AG09319 (cell line): ENCODE results near the gene GSTCD.
A peak's percentile ranks its signal among the peaks of the same experiment; 100 is the strongest.

Experiments
- DNase-seq: peaks from one replicate; pipeline ENCODE4 v3.0.0-alpha.2; 2010; ENCODE audit warnings: low read depth; ENCODE audit errors: extremely low read depth
- TF ChIP-seq, protein P1 (sequence below): IDR thresholded peaks from 2 replicates; pipeline ENCODE4 v1.5.1; 2011; ENCODE audit warnings: low read depth, mild to moderate bottlenecking, inconsistent platforms, low read length, moderate library complexity

GSTCD gene

DNA sequence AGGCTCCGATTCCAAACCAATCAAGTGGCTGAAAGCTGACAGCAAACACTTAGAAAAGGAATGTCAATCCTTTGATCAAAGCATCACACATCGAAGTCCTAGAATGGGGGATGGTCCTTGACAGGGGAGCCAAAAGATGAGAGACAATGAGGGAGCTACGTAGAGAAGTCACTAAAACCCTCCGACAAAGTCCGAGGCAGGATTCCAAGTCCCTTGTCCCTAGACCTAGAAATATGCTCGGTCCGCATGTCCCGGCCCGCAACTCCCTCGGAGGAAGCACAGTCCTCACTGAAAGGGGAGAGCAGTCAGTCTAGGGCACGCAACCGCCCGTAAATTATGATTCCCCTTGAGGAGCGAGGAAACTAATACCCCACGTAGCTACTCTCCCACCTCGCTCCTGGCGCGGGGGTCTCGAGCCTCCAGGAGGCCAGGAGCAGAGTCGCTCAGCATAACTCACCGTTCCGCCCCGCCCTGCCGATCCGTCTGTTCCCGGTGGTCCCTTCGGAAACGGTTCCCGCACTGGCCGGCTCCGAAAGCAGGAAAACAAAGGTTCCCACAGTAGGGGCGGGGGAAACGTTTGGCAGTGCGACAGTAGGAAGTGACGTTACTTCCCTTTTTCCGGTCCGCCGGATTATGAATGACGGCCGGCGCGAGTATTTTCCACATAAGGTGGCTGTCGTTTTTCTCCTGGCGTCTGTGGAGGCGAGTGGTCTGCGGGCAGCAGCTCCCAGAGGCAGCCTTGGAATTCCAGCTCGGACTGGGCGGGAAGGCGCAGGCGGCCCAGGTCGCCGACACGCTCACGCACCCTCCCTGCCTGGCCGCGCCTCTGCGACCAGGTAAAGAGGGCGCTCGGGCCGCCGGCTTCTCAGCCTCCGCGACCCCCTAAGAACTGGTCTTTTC, at the start of gene GSTCD, which contains the start of gene INTS12:
Gene GSTCD, plus strand, starts transcription at position 604 of the 900 bp plus-strand sequence. CDS start 8,830 bp downstream, outside the sequence.
Gene INTS12, minus strand, starts transcription at position 509 of the 900 bp plus-strand sequence. CDS start 8,684 bp downstream, outside the sequence.
- peak; percentile 79 for DNase-seq
- TF ChIP-seq, protein P1, sequence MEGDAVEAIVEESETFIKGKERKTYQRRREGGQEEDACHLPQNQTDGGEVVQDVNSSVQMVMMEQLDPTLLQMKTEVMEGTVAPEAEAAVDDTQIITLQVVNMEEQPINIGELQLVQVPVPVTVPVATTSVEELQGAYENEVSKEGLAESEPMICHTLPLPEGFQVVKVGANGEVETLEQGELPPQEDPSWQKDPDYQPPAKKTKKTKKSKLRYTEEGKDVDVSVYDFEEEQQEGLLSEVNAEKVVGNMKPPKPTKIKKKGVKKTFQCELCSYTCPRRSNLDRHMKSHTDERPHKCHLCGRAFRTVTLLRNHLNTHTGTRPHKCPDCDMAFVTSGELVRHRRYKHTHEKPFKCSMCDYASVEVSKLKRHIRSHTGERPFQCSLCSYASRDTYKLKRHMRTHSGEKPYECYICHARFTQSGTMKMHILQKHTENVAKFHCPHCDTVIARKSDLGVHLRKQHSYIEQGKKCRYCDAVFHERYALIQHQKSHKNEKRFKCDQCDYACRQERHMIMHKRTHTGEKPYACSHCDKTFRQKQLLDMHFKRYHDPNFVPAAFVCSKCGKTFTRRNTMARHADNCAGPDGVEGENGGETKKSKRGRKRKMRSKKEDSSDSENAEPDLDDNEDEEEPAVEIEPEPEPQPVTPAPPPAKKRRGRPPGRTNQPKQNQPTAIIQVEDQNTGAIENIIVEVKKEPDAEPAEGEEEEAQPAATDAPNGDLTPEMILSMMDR, result no peak

DNA sequence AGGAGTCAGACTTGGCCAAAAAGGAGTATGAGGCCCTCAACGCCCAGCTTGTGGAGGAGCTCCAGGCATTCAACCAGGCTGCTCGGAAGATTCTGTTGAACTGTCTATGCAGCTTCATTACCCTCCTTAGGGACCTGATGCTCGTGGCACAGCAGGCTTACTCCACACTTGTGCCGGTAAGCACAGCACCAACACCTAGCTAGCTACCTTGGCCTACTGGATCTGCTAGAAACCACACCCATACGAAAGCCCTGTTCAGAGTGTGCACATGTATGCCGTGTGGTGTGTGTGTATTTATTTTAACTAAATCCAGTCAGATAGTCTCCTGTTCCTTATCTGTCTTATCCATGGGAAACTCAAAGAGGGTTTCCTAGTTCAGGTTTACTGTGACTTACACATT, 49.4 kb upstream of the GSTCD start:
- TF ChIP-seq, protein P1, result no peak

DNA sequence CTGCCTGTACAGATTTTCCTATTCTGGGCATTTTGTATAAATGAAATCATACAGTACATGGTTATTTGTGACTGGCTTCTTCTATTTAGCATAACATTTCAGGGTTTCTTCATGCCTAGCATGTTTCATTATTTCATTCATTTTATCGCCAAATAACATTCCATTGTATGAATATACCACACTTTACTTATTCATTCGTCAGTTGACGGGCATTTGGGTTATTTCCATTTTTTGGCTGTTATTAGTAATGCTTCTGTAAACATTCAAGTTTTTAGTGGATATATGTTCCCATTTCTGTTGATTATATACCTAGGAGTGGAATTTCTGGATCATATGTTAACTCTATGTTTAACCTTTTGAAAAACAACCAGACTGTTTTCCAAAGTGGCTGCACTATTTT, 47.6 kb upstream of the GSTCD start:
- DNase-seq, result no peak
- TF ChIP-seq, protein P1, result no peak

More for the DNA sequence above, 49.4 kb upstream of the GSTCD start:
- no peak for DNase-seq

DNA sequence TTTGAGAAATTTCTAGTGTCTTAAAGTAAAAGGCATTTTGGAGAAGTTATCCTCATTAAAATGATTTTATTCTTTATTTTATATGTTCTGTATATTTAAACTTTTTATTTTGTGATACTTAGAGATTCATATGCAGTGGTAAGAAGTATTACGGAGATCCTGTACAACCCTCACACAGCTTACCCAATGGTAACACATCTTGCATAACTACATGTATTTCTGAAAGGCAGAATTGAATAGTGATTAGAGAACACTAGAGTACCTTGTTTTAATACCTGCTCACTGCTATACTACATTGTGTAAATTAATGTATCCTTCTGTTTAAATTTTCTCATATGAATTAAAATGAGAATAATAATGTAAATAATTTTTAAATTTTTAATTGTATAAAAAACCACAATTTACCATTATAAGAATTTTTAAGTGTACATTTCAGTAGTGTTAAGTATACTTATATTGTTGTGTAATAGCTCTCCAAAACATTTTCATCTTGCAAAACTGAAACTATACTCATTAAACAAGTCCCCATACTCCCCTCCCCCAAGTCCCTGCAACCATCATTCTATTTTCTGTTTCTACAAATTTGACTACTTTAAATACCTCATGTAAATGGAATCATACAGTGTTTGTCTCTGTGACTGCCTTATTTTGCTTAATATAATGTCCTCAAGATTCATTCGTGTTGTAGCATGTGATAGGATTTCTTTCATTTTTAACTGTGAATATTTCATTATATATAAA, 45.5 kb upstream of the GSTCD start:
- no peak for DNase-seq
- TF ChIP-seq, protein P1, result no peak

GRCh38 chr4:105666693-105667092, 41.9 kb upstream of the GSTCD start:
- TF ChIP-seq, protein P1, result no peak
- no peak for DNase-seq

DNA sequence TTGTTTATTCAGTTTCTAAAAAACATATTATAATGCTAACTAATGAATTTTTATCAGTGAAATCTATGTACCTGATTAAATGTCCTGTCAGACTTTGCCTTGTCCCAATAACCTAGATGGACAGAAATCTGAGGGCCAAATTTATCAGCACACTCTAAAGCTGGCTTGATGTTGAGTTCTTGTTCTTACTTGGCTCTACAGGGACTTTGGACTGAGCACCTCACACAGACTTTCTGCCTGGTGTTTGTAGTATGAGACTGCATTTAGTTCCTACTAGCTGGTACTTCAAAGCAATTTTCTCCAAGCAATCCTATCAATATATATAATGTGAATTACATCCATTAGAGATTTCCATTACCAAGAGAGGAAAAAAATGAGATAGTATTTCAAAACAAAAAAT, 37.9 kb upstream of the GSTCD start:
- DNase-seq, result no peak
- TF ChIP-seq, protein P1, result no peak

- TF ChIP-seq, protein P1, result no peak
- no peak for DNase-seq
Measured at GRCh38 chr4:105671301-105671700, 37.3 kb upstream of the GSTCD start.
